ENCODE results near the gene LEF1. TPM values are rescaled to one million over a fixed set of nuclear protein-coding genes. Genes with fewer than 3 reads are reported as not detected.

The LEF1 gene
- polyA plus RNA-seq, 1 donor (not counting 4 experiments of a cell fraction or from before 2014, with no cell fraction given): 1.5 TPM

DNA sequence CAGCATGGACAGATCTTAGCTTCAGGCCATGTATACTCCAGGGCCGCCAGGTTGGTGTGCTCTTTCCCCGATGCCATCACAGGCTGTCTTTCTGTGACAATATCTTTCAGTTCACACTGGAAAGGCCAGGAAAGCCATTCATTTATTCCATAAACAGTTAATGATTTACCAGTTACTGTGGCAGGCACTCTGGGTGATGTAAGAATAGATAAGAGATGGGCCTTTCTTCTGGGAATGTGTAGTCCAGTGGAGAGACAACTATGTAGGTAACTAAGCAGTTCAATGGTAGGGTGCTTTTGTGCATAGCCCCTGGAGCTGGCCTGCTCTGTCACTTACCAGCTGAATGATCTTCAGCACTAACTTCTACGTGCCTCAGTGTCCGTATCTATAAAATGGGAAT lies 46.3 kb upstream of the LEF1 start:
- H4K20me1 ChIP-seq (ENCODE audit: control insufficient read depth, extremely low read depth, insufficient read depth, low read length): no peaks in the 10 kb centered on the region
- no peak overlapping the region for H3K9ac ChIP-seq (ENCODE audit: control insufficient read depth, extremely low read depth, insufficient read depth, low read length)
- dilution Hi-C loops (cut with MboI; ENCODE audit: extremely low pct_ligation_motif_present, low sequenced_read_pairs): no loop called here

DNA sequence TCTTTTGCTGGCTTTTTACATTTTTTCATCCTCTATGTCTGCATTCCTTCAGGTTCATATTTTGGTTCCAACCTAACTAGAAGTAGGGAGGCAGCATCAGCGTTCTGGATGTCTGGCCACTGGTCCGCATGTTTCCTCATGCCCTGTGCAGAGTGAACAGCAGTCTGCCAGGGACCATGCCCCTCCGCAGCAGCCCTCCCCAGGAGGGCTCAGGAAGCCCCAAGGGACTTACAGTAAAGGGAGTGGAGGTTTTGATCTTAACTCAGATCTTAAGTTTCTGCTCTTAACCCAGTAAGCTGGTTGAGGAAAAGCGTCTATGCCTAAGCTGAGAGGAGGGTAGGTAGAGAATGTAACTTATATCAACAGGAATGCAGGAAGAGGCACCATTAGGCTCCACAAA lies 45.0 kb upstream of the LEF1 start:
- Histone ChIP-seq H4K20me1 (ENCODE audit: control insufficient read depth, extremely low read depth, insufficient read depth, low read length) (no peaks in the 10 kb centered on the region), H3K4me3 (ENCODE audit: control insufficient read depth in 2 of 3, extremely low read depth in 1 of 3, insufficient read depth in 2 of 3, low read depth in 1 of 3, low read length in 3 of 3) (no peak overlapping the region), H3K9me3 (ENCODE audit: control insufficient read depth, low read depth, low read length) (no peaks in the 10 kb centered on the region), H2AFZ (ENCODE audit: control insufficient read depth, low read length) (no peak overlapping the region), H3K27ac (ENCODE audit: control insufficient read depth, insufficient read depth, low read length) (no peak overlapping the region), H3K9ac (ENCODE audit: control insufficient read depth, extremely low read depth, insufficient read depth, low read length) (no peak overlapping the region), H3K36me3 (ENCODE audit: control insufficient read depth in 2 of 2, extremely low read depth in 1 of 2, insufficient read depth in 2 of 2, low read length in 2 of 2) (no peaks in the 10 kb centered on the region), H3K79me2 (ENCODE audit: control insufficient read depth, insufficient read depth, low read length) (no peaks in the 10 kb centered on the region), H3K27me3 (ENCODE audit: control insufficient read depth, extremely low read depth, insufficient read depth, low read length) (no peaks in the 10 kb centered on the region), H3K9me1 (ENCODE audit: control insufficient read depth, extremely low read depth, insufficient read depth, low read length) (no peaks in the 10 kb centered on the region), H3K4me1 (ENCODE audit: control insufficient read depth, extremely low read depth, insufficient read depth, low read length) (no peaks in the 10 kb centered on the region), H3K4me2 (ENCODE audit: control insufficient read depth, extremely low read depth, insufficient read depth, low read depth, low read length) (no peak overlapping the region)
- dilution Hi-C loops (cut with MboI; ENCODE audit: extremely low pct_ligation_motif_present, low sequenced_read_pairs): no loop called here
- DNase-seq (ENCODE audit: low read depth, low spot score) (no peak), FAIRE-seq (no peak)
- TF ChIP-seq, protein P1, sequence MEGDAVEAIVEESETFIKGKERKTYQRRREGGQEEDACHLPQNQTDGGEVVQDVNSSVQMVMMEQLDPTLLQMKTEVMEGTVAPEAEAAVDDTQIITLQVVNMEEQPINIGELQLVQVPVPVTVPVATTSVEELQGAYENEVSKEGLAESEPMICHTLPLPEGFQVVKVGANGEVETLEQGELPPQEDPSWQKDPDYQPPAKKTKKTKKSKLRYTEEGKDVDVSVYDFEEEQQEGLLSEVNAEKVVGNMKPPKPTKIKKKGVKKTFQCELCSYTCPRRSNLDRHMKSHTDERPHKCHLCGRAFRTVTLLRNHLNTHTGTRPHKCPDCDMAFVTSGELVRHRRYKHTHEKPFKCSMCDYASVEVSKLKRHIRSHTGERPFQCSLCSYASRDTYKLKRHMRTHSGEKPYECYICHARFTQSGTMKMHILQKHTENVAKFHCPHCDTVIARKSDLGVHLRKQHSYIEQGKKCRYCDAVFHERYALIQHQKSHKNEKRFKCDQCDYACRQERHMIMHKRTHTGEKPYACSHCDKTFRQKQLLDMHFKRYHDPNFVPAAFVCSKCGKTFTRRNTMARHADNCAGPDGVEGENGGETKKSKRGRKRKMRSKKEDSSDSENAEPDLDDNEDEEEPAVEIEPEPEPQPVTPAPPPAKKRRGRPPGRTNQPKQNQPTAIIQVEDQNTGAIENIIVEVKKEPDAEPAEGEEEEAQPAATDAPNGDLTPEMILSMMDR (optimal IDR thresholded peaks at IDR 0.05 in 1 of 3, IDR thresholded peaks at IDR 0.05 in 1 of 3, conservative IDR thresholded peaks at IDR 0.05 in 1 of 3; ENCODE audit: extremely low read depth in 1 of 3, insufficient read depth in 2 of 3, low read length in 3 of 3): no peak
- no peak for TF ChIP-seq EZH2 (IDR thresholded peaks at IDR 0.05; ENCODE audit: low read length)

More for the DNA sequence above, 46.3 kb upstream of the LEF1 start:
- DNase-seq (ENCODE audit: low read depth, low spot score) (no peak), FAIRE-seq (no peak)
- H3K4me3 ChIP-seq (ENCODE audit: control insufficient read depth in 2 of 3, extremely low read depth in 1 of 3, insufficient read depth in 2 of 3, low read depth in 1 of 3, low read length in 3 of 3): no peak overlapping the region
- H3K4me2 ChIP-seq (ENCODE audit: control insufficient read depth, extremely low read depth, insufficient read depth, low read depth, low read length): no peak overlapping the region
- H3K9me3 ChIP-seq (ENCODE audit: control insufficient read depth, low read depth, low read length): no peaks in the 10 kb centered on the region
- H2AFZ ChIP-seq (ENCODE audit: control insufficient read depth, low read length): no peak overlapping the region
- H3K4me1 ChIP-seq (ENCODE audit: control insufficient read depth, extremely low read depth, insufficient read depth, low read length): no peaks in the 10 kb centered on the region
- no peaks in the 10 kb centered on the region for H3K9me1 ChIP-seq (ENCODE audit: control insufficient read depth, extremely low read depth, insufficient read depth, low read length)
- no peak for TF ChIP-seq EZH2 (IDR thresholded peaks at IDR 0.05; ENCODE audit: low read length)
- H3K27me3 ChIP-seq (ENCODE audit: control insufficient read depth, extremely low read depth, insufficient read depth, low read length): no peaks in the 10 kb centered on the region
- no peaks in the 10 kb centered on the region for H3K36me3 ChIP-seq (ENCODE audit: control insufficient read depth in 2 of 2, extremely low read depth in 1 of 2, insufficient read depth in 2 of 2, low read length in 2 of 2)
- no peaks in the 10 kb centered on the region for H3K79me2 ChIP-seq (ENCODE audit: control insufficient read depth, insufficient read depth, low read length)
- H3K27ac ChIP-seq (ENCODE audit: control insufficient read depth, insufficient read depth, low read length): no peak overlapping the region

DNA sequence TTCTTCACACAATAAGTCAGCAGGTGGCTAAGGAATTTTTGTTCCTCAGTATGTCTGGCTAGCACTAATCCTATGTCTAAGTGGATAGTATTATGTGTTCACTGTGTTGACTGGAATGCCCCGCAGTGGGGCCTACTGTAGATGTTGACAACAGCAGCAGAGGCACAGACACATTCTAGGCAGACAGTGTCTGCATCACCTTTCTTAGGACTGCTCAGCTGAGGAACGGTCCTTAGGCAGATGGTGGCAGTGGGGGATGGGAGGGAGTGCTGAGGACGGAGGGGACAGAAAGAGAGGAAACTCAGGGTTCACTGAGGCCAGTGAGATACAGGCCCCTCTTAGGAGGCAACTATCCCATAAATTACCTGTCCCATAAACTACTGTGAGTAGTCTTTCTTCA lies 44.6 kb upstream of the LEF1 start:
- no peak overlapping the region for H2AFZ ChIP-seq (ENCODE audit: control insufficient read depth, low read length)
- dilution Hi-C loops (cut with MboI; ENCODE audit: extremely low pct_ligation_motif_present, low sequenced_read_pairs): no loop called here
- no peak overlapping the region for H3K4me3 ChIP-seq (ENCODE audit: control insufficient read depth in 2 of 3, extremely low read depth in 1 of 3, insufficient read depth in 2 of 3, low read depth in 1 of 3, low read length in 3 of 3)
- H3K27me3 ChIP-seq (ENCODE audit: control insufficient read depth, extremely low read depth, insufficient read depth, low read length): no peaks in the 10 kb centered on the region
- no peak overlapping the region for H3K27ac ChIP-seq (ENCODE audit: control insufficient read depth, insufficient read depth, low read length)
- H3K4me1 ChIP-seq (ENCODE audit: control insufficient read depth, extremely low read depth, insufficient read depth, low read length): no peaks in the 10 kb centered on the region
- no peaks in the 10 kb centered on the region for H3K9me3 ChIP-seq (ENCODE audit: control insufficient read depth, low read depth, low read length)
- H3K79me2 ChIP-seq (ENCODE audit: control insufficient read depth, insufficient read depth, low read length): no peaks in the 10 kb centered on the region
- no peak overlapping the region for H3K4me2 ChIP-seq (ENCODE audit: control insufficient read depth, extremely low read depth, insufficient read depth, low read depth, low read length)
- H3K9ac ChIP-seq (ENCODE audit: control insufficient read depth, extremely low read depth, insufficient read depth, low read length): no peak overlapping the region
- H3K36me3 ChIP-seq (ENCODE audit: control insufficient read depth in 2 of 2, extremely low read depth in 1 of 2, insufficient read depth in 2 of 2, low read length in 2 of 2): no peaks in the 10 kb centered on the region
- no peak for DNase-seq (ENCODE audit: low read depth, low spot score)
- TF ChIP-seq EZH2 (IDR thresholded peaks at IDR 0.05; ENCODE audit: low read length): no peak
- TF ChIP-seq, protein P1 (optimal IDR thresholded peaks at IDR 0.05 in 1 of 3, IDR thresholded peaks at IDR 0.05 in 1 of 3, conservative IDR thresholded peaks at IDR 0.05 in 1 of 3; ENCODE audit: extremely low read depth in 1 of 3, insufficient read depth in 2 of 3, low read length in 3 of 3): no peak
- FAIRE-seq: no peak
- no peaks in the 10 kb centered on the region for H3K9me1 ChIP-seq (ENCODE audit: control insufficient read depth, extremely low read depth, insufficient read depth, low read length)
- H4K20me1 ChIP-seq (ENCODE audit: control insufficient read depth, extremely low read depth, insufficient read depth, low read length): no peaks in the 10 kb centered on the region
